Measurements from ENCODE around the gene ZNF831.

Gene ZNF831

GRCh38 chr20:59141818-59142581 lies 21.6 kb upstream of the ZNF831 start:
- no peak for DNase-seq

GRCh38 chr20:59143326-59143725 lies 20.3 kb upstream of the ZNF831 start:
- DNase-seq: peak; percentile 4

- DNase-seq: peak; percentile 18
These were observed 19.3 kb upstream of the ZNF831 start for GRCh38 chr20:59144179-59144830.

GRCh38 chr20:59144831-59145196 lies 18.8 kb upstream of the ZNF831 start:
- DNase-seq: peak; percentile 5

- peak; percentile 16 for DNase-seq
These were observed 18.2 kb upstream of the ZNF831 start for GRCh38 chr20:59145247-59145923.

- peak; percentile 26 for DNase-seq
These were observed 17.5 kb upstream of the ZNF831 start for GRCh38 chr20:59145924-59146779.

GRCh38 chr20:59146780-59147565 lies 16.6 kb upstream of the ZNF831 start:
- DNase-seq: peak; percentile 7

- no peak for DNase-seq
These were observed 16.0 kb upstream of the ZNF831 start for GRCh38 chr20:59147586-59147985.

- peak; percentile 12 for DNase-seq
These were observed 14.7 kb upstream of the ZNF831 start for GRCh38 chr20:59148701-59149493.

- DNase-seq: peak; percentile 52
These were observed 13.7 kb upstream of the ZNF831 start for GRCh38 chr20:59149678-59150504.

GRCh38 chr20:59150821-59151251 lies 12.8 kb upstream of the ZNF831 start:
- DNase-seq: peak; percentile 24

GRCh38 chr20:59151391-59151790 lies 12.2 kb upstream of the ZNF831 start:
- peak; percentile 12 for DNase-seq

GRCh38 chr20:59151820-59152219 lies 11.8 kb upstream of the ZNF831 start:
- DNase-seq: peak; percentile 22

GRCh38 chr20:59152559-59153354 lies 10.9 kb upstream of the ZNF831 start:
- peak; percentile 44 for DNase-seq

GRCh38 chr20:59153355-59153681 lies 10.3 kb upstream of the ZNF831 start:
- peak; percentile 13 for DNase-seq

- DNase-seq: peak; percentile 26
These were observed 9.8 kb upstream of the ZNF831 start for GRCh38 chr20:59153832-59154231.

- peak; percentile 32 for DNase-seq
These were observed 9.2 kb upstream of the ZNF831 start for GRCh38 chr20:59154317-59155013.

GRCh38 chr20:59157064-59157463 lies 6.6 kb upstream of the ZNF831 start:
- DNase-seq: no peak

GRCh38 chr20:59157531-59157930 lies 6.1 kb upstream of the ZNF831 start:
- peak; percentile 6 for DNase-seq
